ENCODE data around the gene EN2. TPM values are rescaled to one million over a fixed set of nuclear protein-coding genes. Genes with fewer than 3 reads are reported as not detected.

The EN2 gene
- total RNA-seq, 4 donors from 2014 or later: 0.15 to 2.1 TPM; not detected in 2

DNA sequence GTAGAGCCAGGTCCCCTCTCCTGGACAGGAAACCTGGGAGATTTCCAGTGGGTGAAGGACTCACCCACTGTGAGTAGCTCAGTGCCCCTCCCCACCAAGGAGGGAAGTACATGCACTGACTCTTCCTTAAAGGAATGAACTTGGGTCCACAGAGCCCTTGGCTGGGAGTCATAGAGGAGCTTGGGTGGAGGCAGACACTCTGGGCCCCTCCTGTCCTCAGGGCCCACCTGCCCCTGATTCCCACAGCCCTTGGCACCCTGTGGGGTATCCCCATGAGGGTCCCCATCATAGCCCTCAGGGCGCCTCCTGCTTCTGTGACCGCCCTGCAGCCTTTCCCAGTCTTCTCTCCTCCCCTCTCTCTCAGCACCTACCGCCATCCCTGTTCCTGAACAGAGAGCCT is 3.7 kb downstream of the EN2 start:
- DNase-seq: no peak
- H3K27me3 ChIP-seq: peaks cover 19 to 82% of the 10 kb centered on the region in 2 donors
- intact Hi-C loops (cut with DNase I; ENCODE audit: low total_unique reads): no loop called here

DNA sequence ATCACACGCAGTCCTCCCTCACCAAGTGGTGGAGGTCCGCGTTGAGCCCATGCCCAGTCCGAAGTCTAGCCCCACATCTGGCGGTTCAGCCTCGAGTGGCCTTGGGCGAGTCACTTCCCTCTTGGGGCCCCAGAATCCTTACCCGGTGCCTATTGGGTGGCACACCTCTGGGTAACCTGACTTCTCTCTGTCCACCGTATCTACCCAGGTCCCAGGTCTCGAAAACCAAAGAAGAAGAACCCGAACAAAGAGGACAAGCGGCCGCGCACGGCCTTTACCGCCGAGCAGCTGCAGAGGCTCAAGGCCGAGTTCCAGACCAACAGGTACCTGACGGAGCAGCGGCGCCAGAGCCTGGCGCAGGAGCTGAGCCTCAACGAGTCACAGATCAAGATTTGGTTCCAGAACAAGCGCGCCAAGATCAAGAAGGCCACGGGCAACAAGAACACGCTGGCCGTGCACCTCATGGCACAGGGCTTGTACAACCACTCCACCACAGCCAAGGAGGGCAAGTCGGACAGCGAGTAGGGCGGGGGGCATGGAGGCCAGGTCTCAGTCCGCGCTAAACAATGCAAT is 4.3 kb downstream of the EN2 start:
- Histone ChIP-seq H3K4me1 (peaks cover 0 to 13% of the 10 kb centered on the region in 2 donors), H3K27ac (no peak overlapping the region), H3K36me3 (no peaks in the 10 kb centered on the region), H3K27me3 (peaks cover 25 to 83% of the 10 kb centered on the region in 2 donors), H3K9me3 (no peaks in the 10 kb centered on the region), H3K4me3 (no peak overlapping the region)
- TF ChIP-seq, protein P1, sequence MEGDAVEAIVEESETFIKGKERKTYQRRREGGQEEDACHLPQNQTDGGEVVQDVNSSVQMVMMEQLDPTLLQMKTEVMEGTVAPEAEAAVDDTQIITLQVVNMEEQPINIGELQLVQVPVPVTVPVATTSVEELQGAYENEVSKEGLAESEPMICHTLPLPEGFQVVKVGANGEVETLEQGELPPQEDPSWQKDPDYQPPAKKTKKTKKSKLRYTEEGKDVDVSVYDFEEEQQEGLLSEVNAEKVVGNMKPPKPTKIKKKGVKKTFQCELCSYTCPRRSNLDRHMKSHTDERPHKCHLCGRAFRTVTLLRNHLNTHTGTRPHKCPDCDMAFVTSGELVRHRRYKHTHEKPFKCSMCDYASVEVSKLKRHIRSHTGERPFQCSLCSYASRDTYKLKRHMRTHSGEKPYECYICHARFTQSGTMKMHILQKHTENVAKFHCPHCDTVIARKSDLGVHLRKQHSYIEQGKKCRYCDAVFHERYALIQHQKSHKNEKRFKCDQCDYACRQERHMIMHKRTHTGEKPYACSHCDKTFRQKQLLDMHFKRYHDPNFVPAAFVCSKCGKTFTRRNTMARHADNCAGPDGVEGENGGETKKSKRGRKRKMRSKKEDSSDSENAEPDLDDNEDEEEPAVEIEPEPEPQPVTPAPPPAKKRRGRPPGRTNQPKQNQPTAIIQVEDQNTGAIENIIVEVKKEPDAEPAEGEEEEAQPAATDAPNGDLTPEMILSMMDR (IDR thresholded peaks at IDR 0.05): no peak
- TF ChIP-seq POLR2A (IDR thresholded peaks at IDR 0.05): no peak
- intact Hi-C loops (cut with DNase I; ENCODE audit: low total_unique reads): no loop called here
- no peak for DNase-seq

More for the DNA sequence above, 3.7 kb downstream of the EN2 start:
- TF ChIP-seq, protein P1 (IDR thresholded peaks at IDR 0.05): no peak
- no peak for TF ChIP-seq POLR2A (IDR thresholded peaks at IDR 0.05)
- Histone ChIP-seq H3K36me3 (no peaks in the 10 kb centered on the region), H3K9me3 (no peaks in the 10 kb centered on the region), H3K4me3 (no peak overlapping the region), H3K27ac (no peak overlapping the region), H3K4me1 (peaks cover 0 to 18% of the 10 kb centered on the region in 2 donors)

DNA sequence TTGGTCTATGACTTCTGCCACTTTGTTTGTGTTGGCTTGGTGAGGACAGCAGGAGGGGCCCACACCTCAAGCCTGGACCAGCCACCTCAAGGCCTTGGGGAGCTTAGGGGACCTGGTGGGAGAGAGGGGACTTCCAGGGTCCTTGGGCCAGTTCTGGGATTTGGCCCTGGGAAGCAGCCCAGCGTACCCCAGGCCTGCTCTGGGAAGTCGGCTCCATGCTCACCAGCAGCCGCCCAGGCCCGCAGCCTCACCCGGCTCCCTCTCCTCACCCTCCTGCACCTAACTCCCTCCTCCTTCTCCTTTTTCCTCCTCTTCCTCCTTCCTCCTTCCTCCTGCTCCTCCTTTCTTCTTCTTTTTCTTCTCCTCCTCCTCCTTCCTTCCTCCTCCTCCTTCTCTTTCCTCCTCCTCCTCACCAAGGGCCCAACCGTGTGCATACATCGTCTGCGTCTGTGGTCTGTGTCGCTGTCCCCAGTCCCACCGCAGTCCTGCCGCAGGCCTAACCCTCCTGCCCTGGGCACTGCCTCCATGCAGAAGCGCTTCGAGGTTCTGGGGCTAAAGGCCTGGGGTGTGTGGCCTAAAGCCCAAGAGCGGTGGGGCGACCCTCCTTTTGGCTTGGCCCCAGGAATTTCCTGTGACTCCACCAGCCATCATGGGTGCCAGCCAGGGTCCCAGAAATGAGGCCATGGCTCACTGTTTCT is 5.3 kb downstream of the EN2 start:
- Histone ChIP-seq H3K4me3 (no peak overlapping the region), H3K27ac (no peak overlapping the region), H3K27me3 (peaks cover 31 to 93% of the 10 kb centered on the region in 2 donors), H3K4me1 (peaks cover 0 to 13% of the 10 kb centered on the region in 2 donors), H3K9me3 (no peaks in the 10 kb centered on the region), H3K36me3 (no peaks in the 10 kb centered on the region)
- TF ChIP-seq, protein P1 (IDR thresholded peaks at IDR 0.05): no peak
- no peak for TF ChIP-seq POLR2A (IDR thresholded peaks at IDR 0.05)
- intact Hi-C loops (cut with DNase I; ENCODE audit: low total_unique reads): no loop called here
- no peak for DNase-seq

DNA sequence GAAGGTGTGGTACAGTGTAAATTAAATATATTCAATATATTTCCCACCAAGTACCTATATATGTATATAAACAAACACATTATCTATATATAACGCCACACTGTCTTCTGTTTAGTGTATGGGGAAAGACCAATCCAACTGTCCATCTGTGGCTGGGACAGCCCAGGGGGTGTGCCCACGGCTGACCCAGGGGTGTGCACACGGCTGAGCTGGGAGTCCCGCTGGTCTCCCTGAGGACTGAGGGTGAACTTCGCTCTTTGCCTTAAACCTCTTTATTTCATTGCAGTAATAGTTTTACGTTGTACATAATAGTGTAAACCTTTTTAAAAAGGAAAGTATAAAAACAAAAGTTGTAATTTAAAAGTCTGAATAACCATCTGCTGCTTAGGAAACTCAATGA is 6.3 kb downstream of the EN2 start:
- no peak overlapping the region for H3K27ac ChIP-seq
- TF ChIP-seq, protein P1 (IDR thresholded peaks at IDR 0.05): no peak
- TF ChIP-seq POLR2A (IDR thresholded peaks at IDR 0.05): no peak
- no peak overlapping the region for H3K4me3 ChIP-seq
- intact Hi-C loops (cut with DNase I; ENCODE audit: low total_unique reads): no loop called here
- H3K9me3 ChIP-seq: no peaks in the 10 kb centered on the region
- H3K4me1 ChIP-seq: peaks cover 0 to 9% of the 10 kb centered on the region in 2 donors
- peaks cover 30 to 99% of the 10 kb centered on the region in 2 donors for H3K27me3 ChIP-seq
- no peak for DNase-seq
- no peaks in the 10 kb centered on the region for H3K36me3 ChIP-seq

All from uterus (tissue), 4 donors.